ENCODE measurements around the gene RTN4IP1.
"Not testable (repeated sequence)": the region's sequence is repeated elsewhere in the genome, so short reads cannot be mapped to it uniquely, and the experiment has no call there.

Gene RTN4IP1

DNA sequence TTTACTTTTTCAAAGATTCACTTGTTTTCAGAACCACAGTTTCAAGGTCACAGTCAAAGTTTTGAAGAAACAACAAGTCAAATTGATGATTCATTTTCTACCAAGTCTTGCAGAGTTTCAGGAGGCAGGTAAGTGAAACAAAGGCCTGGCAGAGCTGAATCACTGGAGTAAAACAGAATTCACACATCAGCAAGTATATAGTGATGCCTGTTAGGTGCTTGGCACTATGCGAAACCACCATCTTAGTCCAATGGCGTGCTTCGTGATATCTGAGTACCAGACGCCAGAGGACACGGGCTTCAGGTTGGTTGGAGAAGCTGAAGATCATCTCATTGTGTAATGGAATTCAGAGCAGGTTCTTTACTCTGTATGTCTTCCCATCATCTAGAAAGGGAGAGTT, 75.9 kb downstream of the RTN4IP1 start:
- Mint-ChIP-seq H3K27ac (no peak overlapping the region), H3K9me3 (no peaks in the 10 kb centered on the region), H3K4me3 (no peak overlapping the region), H3K36me3 (ENCODE audit: low read depth) (no peaks in the 10 kb centered on the region), H3K27me3 (ENCODE audit: low read depth) (no peaks in the 10 kb centered on the region), H3K4me1 (no peaks in the 10 kb centered on the region)
- TF ChIP-seq, protein P1, sequence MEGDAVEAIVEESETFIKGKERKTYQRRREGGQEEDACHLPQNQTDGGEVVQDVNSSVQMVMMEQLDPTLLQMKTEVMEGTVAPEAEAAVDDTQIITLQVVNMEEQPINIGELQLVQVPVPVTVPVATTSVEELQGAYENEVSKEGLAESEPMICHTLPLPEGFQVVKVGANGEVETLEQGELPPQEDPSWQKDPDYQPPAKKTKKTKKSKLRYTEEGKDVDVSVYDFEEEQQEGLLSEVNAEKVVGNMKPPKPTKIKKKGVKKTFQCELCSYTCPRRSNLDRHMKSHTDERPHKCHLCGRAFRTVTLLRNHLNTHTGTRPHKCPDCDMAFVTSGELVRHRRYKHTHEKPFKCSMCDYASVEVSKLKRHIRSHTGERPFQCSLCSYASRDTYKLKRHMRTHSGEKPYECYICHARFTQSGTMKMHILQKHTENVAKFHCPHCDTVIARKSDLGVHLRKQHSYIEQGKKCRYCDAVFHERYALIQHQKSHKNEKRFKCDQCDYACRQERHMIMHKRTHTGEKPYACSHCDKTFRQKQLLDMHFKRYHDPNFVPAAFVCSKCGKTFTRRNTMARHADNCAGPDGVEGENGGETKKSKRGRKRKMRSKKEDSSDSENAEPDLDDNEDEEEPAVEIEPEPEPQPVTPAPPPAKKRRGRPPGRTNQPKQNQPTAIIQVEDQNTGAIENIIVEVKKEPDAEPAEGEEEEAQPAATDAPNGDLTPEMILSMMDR (IDR thresholded peaks at IDR 0.05; ENCODE audit: unreplicated experiment in 3 of 3): no peak

DNA sequence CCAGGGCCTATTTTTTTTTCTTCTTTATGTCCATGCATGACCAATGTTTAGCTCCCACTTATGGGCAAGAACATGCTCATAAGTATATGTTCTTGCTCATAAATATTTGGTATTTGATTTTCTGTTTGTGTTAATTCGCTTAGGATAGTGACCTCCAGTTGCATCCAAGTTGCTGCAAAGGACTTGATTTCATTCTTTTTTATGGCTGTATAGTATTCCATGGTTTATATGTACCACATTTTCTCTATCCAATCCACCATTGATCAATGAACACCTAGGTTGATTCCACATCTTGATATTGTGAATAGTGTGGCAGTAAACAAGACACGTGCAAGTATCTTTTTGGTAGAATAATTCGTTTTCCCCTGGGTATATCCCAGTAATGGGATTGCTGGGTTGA, 78.1 kb downstream of the RTN4IP1 start:
- Mint-ChIP-seq H3K9me3 (no peaks in the 10 kb centered on the region), H3K4me3 (no peak overlapping the region), H3K27ac (no peak overlapping the region), H3K4me1 (no peaks in the 10 kb centered on the region), H3K27me3 (ENCODE audit: low read depth) (no peaks in the 10 kb centered on the region), H3K36me3 (ENCODE audit: low read depth) (no peaks in the 10 kb centered on the region)
- TF ChIP-seq, protein P1 (IDR thresholded peaks at IDR 0.05; ENCODE audit: unreplicated experiment in 3 of 3): no peak

DNA sequence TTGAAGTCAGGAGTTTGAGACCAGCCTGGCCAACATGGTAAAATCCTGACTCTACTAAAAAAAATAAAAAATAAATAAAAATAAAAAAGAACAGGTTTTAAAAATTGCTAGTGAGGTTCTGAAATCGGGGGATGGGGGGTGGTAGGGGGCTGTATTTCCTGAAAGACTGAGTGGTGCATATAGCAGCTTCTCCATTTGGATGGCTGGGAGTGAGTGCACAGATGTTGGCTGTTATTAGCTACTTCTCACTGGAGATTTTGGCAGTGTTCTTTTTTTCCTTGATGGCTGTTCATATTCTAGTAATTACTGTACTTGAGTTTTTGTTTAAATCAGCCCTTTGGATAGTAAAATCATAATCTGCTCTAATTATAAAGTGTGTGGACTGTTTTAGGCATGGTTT, 79.8 kb downstream of the RTN4IP1 start:
- TF ChIP-seq, protein P1 (IDR thresholded peaks at IDR 0.05; ENCODE audit: unreplicated experiment in 3 of 3): no peak
- H3K27ac Mint-ChIP-seq: no peak overlapping the region
- H3K36me3 Mint-ChIP-seq (ENCODE audit: low read depth): no peaks in the 10 kb centered on the region
- H3K4me1 Mint-ChIP-seq: no peaks in the 10 kb centered on the region
- H3K4me3 Mint-ChIP-seq: no peak overlapping the region
- H3K27me3 Mint-ChIP-seq (ENCODE audit: low read depth): no peaks in the 10 kb centered on the region
- H3K9me3 Mint-ChIP-seq: no peaks in the 10 kb centered on the region

DNA sequence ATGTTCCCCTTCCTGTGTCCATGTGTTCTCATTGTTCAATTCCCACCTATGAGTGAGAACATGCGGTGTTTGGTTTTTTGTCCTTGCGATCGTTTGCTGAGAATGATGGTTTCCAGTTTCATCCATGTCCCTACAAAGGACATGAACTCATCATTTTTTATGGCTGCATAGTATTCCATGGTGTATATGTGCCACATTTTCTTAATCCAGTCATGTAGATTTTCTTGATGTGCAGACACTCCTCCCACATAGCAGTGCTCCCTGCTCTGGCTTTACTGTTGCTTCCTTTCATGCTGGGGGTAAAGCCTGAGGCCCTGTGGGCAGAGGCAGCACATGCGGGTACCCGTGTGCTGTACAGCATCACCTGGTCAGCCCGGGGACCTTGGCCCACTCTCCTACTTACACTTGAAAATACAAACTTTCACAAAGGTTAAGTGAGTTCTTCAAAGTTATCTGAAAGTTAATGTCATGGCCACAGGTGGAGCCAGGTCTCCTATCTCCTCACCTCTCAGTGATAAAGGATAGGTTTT, 80.3 kb downstream of the RTN4IP1 start:
- not testable (repeated sequence) for H3K9me3 Mint-ChIP-seq; H3K27ac Mint-ChIP-seq; H3K36me3 Mint-ChIP-seq (ENCODE audit: low read depth); H3K27me3 Mint-ChIP-seq (ENCODE audit: low read depth); H3K4me1 Mint-ChIP-seq; H3K4me3 Mint-ChIP-seq

DNA sequence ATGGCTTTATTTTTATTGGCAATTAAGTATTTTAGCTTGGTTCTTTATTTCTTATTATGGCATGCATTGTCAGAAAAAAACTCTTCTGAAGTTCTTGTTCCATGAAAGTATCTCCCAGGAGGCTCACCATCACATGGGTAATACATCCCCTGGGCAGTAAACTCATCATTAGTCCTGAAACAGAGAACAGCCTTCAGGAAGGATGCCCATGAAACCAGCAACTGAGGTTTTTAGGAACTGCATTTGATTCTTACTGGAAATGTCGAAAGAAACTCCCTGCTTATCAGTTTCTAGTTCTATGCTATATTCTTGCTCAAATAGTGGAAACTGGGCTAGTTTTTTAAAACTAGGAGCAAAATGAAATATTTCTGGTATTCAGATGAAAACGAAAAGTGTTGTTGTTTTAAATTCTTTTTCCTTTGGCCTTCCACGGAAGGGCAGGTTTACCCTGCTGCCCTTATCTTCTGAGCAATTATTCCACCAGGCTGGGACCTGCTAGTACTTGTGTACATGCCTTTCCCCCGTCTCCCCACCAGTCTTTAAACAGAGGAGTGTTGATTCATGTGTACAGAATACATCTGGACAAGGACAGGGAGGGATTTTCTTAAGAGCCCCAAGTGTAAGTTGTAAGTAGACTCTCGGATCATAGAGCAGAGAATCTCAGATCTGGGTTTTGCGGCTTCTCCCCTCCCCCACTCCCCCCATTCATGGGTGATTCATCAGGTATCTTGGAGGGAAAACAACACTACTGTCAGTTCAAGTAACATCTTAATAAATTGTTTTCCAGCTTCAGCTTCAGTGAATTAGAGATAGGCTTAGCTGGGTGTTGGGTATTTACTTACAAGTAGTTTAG, 81.5 kb downstream of the RTN4IP1 start:
- Mint-ChIP-seq H3K36me3 (ENCODE audit: low read depth) (no peaks in the 10 kb centered on the region), H3K4me1 (no peaks in the 10 kb centered on the region), H3K27me3 (ENCODE audit: low read depth) (no peaks in the 10 kb centered on the region), H3K27ac (peak overlapping the region in 2 of 3 experiments; percentile 23 to 37), H3K9me3 (no peaks in the 10 kb centered on the region), H3K4me3 (no peak overlapping the region)
- TF ChIP-seq, protein P1 (IDR thresholded peaks at IDR 0.05; ENCODE audit: unreplicated experiment in 3 of 3): no peak

DNA sequence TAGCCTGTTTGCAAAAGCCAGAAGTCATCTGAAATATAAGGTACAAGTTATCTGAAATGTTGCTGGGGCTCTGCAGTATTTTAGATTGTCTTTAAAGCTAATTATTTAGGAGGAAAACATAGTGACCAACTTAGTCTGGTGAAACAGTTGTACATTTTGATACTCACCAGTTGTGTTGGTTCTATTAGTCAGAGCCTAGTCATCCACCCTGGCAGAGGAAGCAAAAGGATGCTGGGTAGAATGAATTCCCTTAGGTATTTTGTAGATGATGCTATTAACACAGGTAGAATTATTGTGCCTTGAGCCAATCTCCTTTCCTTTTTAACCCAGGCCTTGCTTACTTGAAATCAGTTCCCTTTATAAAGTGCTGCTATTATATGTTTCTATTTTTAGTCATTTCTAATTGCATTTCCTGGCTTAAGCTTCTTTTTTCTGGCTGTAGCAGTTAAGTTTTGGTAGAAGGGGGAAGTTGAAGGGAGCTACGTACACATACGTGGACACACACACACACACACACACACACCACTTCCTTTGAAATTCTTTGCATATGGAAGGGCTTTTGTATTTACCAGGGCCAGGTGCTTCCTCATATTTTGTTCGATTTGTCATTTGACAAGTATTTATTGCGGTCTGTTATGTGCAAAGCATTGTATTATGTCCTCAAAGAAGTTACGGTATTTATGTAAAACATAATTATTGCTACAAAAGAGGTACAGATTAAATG, 82.4 kb downstream of the RTN4IP1 start:
- Mint-ChIP-seq H3K27ac (peak overlapping the region in 2 of 3 experiments; percentile 6 to 23), H3K4me3 (no peak overlapping the region), H3K36me3 (ENCODE audit: low read depth) (no peaks in the 10 kb centered on the region), H3K4me1 (no peaks in the 10 kb centered on the region), H3K9me3 (no peaks in the 10 kb centered on the region), H3K27me3 (ENCODE audit: low read depth) (no peaks in the 10 kb centered on the region)
- TF ChIP-seq, protein P1 (IDR thresholded peaks at IDR 0.05; ENCODE audit: unreplicated experiment in 3 of 3): no peak
